NCI-H345 treated with DMSO at 0.1 percent for 48 hours (cell line): ENCODE data around the gene KLHL34.

ENCODE experiments used
- DNase-seq: peaks from one replicate; lab custom pipeline; 2025; ENCODE audit not compliant: unreplicated experiment; lab: John Stamatoyannopoulos, UW

KLHL34 gene

DNA sequence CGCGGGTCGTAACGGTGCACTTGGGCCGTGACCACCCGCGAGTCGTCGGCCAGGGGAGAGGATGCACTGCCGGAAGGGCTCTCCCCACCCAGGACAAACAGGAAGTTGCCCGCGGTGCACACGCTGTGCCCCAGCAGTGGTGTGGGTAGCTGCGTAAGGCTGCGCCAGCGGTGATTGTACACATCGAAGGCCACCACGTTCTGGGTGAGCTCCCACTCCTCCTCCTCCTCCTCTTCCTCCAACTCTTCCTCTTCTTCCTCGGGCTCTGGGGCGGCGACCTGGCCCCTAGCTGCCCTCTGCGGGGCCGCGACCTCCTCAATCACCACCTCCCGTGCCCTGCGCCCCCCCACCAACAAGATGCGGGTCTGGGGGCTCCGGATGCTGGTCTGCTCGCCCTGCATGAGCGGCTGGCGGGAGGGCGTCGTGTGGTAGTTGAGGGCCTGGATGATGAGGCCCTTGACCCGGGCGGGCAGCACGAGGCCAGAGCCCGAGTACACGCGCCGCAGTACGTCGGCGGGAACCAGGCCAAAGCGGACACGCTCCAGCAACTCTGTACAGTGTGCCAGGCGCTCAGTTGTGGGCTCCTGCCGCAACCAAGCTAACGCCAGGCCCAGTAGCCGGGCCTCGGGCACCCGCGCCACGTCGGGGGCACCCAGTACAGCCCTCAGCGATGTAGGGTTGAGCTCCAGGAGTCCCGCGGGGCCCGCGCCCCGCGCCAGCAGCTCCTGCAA lies 1.4 kb downstream of the KLHL34 start:
- DNase-seq: no peak

DNA sequence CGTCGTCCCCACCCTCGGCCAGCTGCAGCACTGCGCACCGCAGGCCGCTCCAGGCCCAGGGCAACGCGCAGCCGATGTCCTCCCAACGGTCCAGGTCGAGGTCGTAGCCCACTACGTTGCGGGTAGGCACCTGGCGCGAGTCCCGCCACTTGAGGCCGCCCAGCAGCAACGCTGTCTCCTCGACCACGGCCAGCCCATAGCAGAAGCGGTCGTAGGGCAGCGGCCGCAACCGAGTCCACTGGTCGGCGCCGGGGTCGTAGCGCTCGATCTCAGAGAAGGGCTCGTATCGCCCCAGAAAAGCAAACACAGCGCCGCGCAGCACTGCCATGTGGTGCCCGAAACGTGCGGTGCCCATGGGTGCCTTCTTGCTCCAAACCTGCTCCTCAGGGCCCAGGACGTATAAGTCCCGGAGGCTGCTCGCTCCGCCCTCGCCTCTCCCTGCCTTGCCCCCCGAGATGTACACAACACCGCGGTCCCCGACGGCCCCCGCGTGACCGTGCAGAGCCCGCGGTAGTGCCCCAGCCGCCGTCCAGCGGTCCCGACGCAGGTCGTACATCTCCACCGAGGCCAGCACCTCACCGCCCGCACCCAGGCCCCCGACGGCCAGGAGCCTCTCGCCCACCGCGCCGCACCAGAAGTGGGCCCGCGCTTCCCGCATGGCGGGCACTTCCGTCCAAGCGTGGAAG lies 2.1 kb downstream of the KLHL34 start:
- DNase-seq: no peak

GRCh38 chrX:21645886-21646285 lies 12.2 kb downstream of the KLHL34 start:
- DNase-seq: no peak

GRCh38 chrX:21645431-21645830 lies 12.7 kb downstream of the KLHL34 start:
- DNase-seq: no peak

DNA sequence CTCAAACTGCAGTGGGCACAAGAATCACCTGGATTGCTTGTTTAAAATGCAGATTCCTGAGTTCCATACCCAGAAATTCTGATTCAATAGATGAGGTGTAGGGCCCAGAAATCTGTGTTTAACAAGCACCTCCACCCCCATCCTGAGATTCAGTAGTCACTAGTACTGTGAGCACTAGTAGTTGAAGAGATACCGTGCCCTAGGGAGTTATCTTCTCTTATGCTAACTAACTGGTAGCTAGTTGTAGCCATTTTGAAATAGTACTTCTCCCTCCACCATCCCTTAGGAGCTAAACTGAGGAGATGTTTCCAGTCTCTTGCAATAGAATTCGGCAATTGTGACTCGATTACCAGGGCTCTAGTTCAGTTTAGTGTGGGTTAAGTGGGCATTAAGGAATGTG lies 18.4 kb downstream of the KLHL34 start:
- DNase-seq: no peak

DNA sequence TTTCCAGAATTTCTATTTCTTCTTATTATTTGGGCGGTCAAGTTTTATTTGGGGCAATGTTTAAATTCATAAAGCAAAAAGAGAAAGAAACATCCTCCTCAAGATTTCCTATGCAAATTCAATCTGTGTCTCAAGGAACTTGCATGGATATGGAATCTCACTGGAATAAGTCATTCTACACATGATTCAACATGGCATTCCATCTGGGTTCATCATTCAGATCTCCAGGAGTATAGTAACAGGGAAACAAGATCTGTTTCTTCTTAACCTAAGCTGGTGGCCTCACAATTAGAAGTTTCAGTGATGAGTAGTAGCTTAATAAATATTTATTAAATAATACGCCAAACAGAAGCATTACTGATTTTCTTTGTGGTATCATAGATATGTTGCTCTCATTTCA lies 19.8 kb downstream of the KLHL34 start:
- no peak for DNase-seq

GRCh38 chrX:21632027-21632426 lies 26.1 kb downstream of the KLHL34 start:
- DNase-seq: no peak

GRCh38 chrX:21623778-21624501 lies 34.2 kb downstream of the KLHL34 start:
- DNase-seq: no peak

- DNase-seq: no peak
Measured at GRCh38 chrX:21620234-21620633, 37.9 kb downstream of the KLHL34 start.

DNA sequence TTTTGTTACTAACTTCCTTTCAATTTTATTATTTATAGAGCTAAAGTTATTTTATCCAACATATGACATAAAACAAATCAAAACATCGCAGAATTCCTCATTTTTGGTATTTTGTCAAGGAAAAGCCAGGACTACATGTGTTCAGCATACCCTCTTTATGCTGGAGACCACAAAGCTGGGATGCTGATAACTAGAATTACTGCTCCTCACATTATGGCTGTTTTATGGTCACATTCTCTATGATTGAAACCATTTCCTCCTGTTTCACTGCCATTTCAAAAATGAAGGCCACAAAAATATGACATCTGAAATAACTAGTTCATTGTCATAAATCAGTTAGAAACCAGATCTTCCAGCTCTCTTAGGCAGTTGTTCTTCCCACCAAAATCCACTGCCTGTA lies 41.7 kb downstream of the KLHL34 start:
- DNase-seq: no peak

DNA sequence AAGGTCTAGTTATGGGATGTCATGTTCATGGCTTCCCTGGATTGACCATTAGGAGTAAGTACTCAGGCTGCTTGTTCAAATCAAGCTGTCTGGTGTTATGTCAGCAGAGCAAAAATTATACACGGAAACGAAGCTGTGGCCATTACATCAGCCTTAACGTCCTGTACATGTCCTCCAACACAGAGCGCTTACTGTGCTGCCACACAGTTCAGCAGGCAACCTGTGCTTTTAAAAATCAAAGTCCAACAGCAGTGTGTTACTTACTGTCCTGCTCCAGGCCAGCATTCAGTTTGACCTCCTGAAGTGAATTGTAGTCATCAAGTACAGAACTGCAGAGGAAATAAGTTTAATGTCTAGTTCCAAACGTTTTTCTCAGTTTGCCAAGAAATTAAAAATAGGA lies 46.0 kb downstream of the KLHL34 start:
- no peak for DNase-seq

DNA sequence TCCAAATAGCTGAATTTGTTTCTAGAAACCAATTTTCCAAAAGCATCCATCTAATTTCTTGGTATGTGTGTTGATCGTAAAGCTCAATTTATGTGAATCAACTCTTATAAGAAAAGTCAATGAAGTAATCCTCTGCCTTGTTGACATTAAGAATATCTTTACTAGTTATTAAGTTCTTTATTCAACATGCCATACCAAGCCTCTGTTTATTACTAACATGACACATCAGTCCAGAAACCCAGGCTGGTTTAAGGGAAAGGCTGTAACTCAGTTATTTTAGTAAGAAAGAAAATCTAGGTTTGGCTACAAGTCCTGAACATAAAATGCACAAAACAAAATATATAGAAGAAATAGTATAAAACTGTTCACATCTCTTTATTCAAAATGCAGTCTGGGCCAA lies 48.0 kb downstream of the KLHL34 start:
- no peak for DNase-seq

- no peak for DNase-seq
Measured at GRCh38 chrX:21606002-21606401, 52.1 kb downstream of the KLHL34 start.
